Stomach (tissue), 4 donors: ENCODE data around the gene RNF13.

ENCODE experiments used
- EP300 ChIP-seq: sonication (generic); formaldehyde crosslinking; IDR thresholded peaks from one replicate; pipeline ENCODE4 v1.6.1; 2017; ENCODE audit warnings: antibody characterized with exemption
- POLR2A ChIP-seq, 4 donors: fragments of 450-650 bp; IDR thresholded peaks; one replicate each; pipeline ENCODE4 v1.6.1; 2016; ENCODE audit warnings: antibody characterized with exemption in 4 of 4, control low read depth in 2 of 4, mild to moderate bottlenecking in 1 of 4, moderate library complexity in 1 of 4
- POLR2AphosphoS5 ChIP-seq, 3 donors: sonication (generic); formaldehyde crosslinking; IDR thresholded peaks; one replicate each; pipeline ENCODE4 v1.6.1; 2016; ENCODE audit warnings: antibody characterized with exemption in 3 of 3
- TF ChIP-seq, protein P1 (sequence below), 7 experiments: fragments of 450-650 bp in 4 of 7; fragments of 200-600 bp in 3 of 7; sonication (generic) in 3 of 7; IDR thresholded peaks; one replicate each; pipeline ENCODE4 v1.5.1; 2016 to 2019; ENCODE audit warnings: antibody characterized with exemption in 7 of 7, control low read depth in 2 of 7, mild to moderate bottlenecking in 1 of 7

DNA sequence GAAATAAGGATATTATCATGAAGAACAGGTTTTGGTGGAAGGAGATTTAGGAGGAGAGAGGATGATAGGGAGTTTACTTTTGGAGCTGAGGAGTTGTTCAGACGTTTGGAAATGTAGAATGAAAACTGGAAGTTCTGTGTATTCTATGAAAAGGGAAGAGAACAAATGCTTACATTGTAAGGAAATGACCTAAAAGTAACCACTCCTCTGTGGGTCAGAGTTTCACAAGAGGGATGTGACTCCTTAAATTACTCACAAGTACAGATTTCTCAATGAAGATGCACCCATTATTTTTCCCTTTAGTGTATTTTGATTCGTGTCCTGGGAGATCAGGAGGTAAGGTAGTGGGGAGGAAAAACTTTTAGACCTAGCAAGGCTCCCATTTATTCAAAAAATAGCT, 4.0 kb downstream of the RNF13 start:
- TF ChIP-seq, protein P1, sequence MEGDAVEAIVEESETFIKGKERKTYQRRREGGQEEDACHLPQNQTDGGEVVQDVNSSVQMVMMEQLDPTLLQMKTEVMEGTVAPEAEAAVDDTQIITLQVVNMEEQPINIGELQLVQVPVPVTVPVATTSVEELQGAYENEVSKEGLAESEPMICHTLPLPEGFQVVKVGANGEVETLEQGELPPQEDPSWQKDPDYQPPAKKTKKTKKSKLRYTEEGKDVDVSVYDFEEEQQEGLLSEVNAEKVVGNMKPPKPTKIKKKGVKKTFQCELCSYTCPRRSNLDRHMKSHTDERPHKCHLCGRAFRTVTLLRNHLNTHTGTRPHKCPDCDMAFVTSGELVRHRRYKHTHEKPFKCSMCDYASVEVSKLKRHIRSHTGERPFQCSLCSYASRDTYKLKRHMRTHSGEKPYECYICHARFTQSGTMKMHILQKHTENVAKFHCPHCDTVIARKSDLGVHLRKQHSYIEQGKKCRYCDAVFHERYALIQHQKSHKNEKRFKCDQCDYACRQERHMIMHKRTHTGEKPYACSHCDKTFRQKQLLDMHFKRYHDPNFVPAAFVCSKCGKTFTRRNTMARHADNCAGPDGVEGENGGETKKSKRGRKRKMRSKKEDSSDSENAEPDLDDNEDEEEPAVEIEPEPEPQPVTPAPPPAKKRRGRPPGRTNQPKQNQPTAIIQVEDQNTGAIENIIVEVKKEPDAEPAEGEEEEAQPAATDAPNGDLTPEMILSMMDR (IDR thresholded peaks at IDR 0.05), result no peak
- TF ChIP-seq POLR2A (IDR thresholded peaks at IDR 0.05) (no peak), POLR2AphosphoS5 (IDR thresholded peaks at IDR 0.05) (no peak), EP300 (no peak)
